Subcutaneous adipose tissue (tissue), 4 donors: Measurements from ENCODE around the gene PCMTD2. TPM values are rescaled to one million over a fixed set of nuclear protein-coding genes. Genes with fewer than 3 reads are reported as not detected.

ENCODE experiments used
- CTCF ChIP-seq: fragments of 450-650 bp; IDR thresholded peaks from one replicate; pipeline ENCODE4 v1.5.1; 2016; ENCODE audit warnings: low read depth, mild to moderate bottlenecking, control low read depth, antibody characterized with exemption, moderate library complexity
- total RNA-seq, 4 donors: library from RNA; depleted of rRNA; stranded (reverse); fragments of >200 nt; gene quantifications; one replicate each; pipeline ENCODE4 v1.1.0, GENCODE V29; 2016

PCMTD2 gene
- total RNA-seq, 4 donors from 2014 or later: 39.1 to 76.2 (median 58.3) TPM

GRCh38 chr20:64225171-64225595 is 30.4 kb upstream of the PCMTD2 start:
- TF ChIP-seq CTCF: no peak

- TF ChIP-seq CTCF: no peak
Observed at GRCh38 chr20:64225828-64226598, 29.5 kb upstream of the PCMTD2 start.

- no peak for TF ChIP-seq CTCF
Observed at GRCh38 chr20:64226686-64227580, 28.6 kb upstream of the PCMTD2 start.

- no peak for TF ChIP-seq CTCF
Observed at GRCh38 chr20:64228086-64228653, 27.4 kb upstream of the PCMTD2 start.

GRCh38 chr20:64228751-64229506 is 26.6 kb upstream of the PCMTD2 start:
- no peak for TF ChIP-seq CTCF

GRCh38 chr20:64229507-64230061 is 26.0 kb upstream of the PCMTD2 start:
- no peak for TF ChIP-seq CTCF
